Upper lobe of left lung (tissue), 4 donors: ENCODE measurements around the gene UNC119.

ENCODE experiments used
- CTCF ChIP-seq, 6 experiments: fragments of 450-650 bp in 4 of 6; fragments of 200-600 bp in 2 of 6; sonication (generic) in 2 of 6; IDR thresholded peaks; one replicate each; pipeline ENCODE4 v1.5.1; 2016 to 2019; ENCODE audit warnings: antibody characterized with exemption in 6 of 6
- EP300 ChIP-seq, 4 donors: sonication (generic); formaldehyde crosslinking; IDR thresholded peaks; one replicate each; pipeline ENCODE4 v1.5.1; 2017; ENCODE audit warnings: antibody characterized with exemption in 4 of 4, control low read depth in 2 of 4
- POLR2AphosphoS5 ChIP-seq, 2 donors: sonication (generic); formaldehyde crosslinking; IDR thresholded peaks; one replicate each; pipeline ENCODE4 v1.5.1; 2017; ENCODE audit warnings: antibody characterized with exemption in 2 of 2

DNA sequence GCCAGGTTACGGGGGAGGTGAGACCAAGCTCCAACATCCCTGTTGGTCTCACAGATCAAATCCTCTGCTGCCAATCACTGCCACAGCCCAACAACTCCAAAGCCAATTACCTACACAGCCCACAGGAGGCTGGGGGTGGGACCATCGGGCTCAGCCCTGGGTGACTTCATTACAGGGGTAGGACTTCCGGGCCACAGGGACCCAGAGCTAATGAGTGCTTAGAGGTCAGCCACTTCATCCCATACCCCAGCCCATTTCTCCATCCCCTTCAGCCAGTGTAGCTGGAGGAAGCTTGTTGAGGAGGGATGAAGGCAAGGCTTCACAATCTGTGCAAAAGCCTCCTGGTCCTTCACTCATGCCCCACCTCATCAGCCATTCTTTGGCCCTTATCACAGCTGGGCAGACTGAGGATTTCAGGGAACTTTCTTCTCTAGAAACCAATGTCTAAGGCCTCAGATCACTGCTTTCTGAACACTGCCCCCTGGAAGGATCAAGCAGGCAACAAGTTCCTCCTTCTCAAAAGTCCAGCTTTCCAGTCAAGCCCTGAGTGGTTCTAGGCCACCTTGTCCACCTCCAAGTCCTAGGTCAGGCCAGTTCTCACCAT is 40.5 kb downstream of the UNC119 start:
- TF ChIP-seq CTCF (IDR thresholded peaks at IDR 0.05) (no peak), EP300 (IDR thresholded peaks at IDR 0.05) (no peak), POLR2AphosphoS5 (IDR thresholded peaks at IDR 0.05) (no peak)
